Astrocyte (in vitro differentiated cells and primary cell): ENCODE data around the gene DET1.

Experiments
- CTCF ChIP-seq: IDR thresholded peaks from 2 replicates; pipeline ENCODE4 v1.5.1; 2011; ENCODE audit warnings: low read depth, mild to moderate bottlenecking, inconsistent platforms, low read length, moderate library complexity; ENCODE audit not compliant: insufficient read depth
- EZH2 ChIP-seq: IDR thresholded peaks from 2 replicates; pipeline ENCODE4 v1.6.1; 2012; ENCODE audit warnings: mild to moderate bottlenecking, low read length, inconsistent platforms; ENCODE audit not compliant: insufficient read depth

GRCh38 chr15:88512601-88513000 lies 33.9 kb downstream of the DET1 start:
- TF ChIP-seq CTCF (no peak), EZH2 (no peak)
